DMS79 (cell line): ENCODE results near the gene IMPG2.

Experiments used
- DNase-seq: peaks from one replicate; lab custom pipeline; 2025; lab: John Stamatoyannopoulos, UW

IMPG2 gene

GRCh38 chr3:101240719-101241399, 79.5 kb downstream of the IMPG2 start:
- DNase-seq, result no peak

- no peak for DNase-seq
Measured at GRCh38 chr3:101235048-101235447, 85.3 kb downstream of the IMPG2 start.

- DNase-seq, result no peak
Measured at GRCh38 chr3:101230618-101231017, 89.8 kb downstream of the IMPG2 start.

GRCh38 chr3:101229681-101230080, 90.7 kb downstream of the IMPG2 start:
- no peak for DNase-seq

GRCh38 chr3:101228441-101228840, 91.9 kb downstream of the IMPG2 start:
- no peak for DNase-seq

GRCh38 chr3:101224739-101225138, 95.6 kb downstream of the IMPG2 start:
- DNase-seq, result no peak

- no peak for DNase-seq
Measured at GRCh38 chr3:101223016-101223415, 97.4 kb downstream of the IMPG2 start.

GRCh38 chr3:101219842-101220560, 100.4 kb downstream of the IMPG2 start:
- no peak for DNase-seq

- DNase-seq, result no peak
Measured at GRCh38 chr3:101217472-101218245, 102.7 kb downstream of the IMPG2 start.

- DNase-seq, result no peak
Measured at GRCh38 chr3:101216710-101217465, 103.5 kb downstream of the IMPG2 start.

GRCh38 chr3:101212730-101213129, 107.6 kb downstream of the IMPG2 start:
- no peak for DNase-seq

GRCh38 chr3:101204246-101204645, 116.1 kb downstream of the IMPG2 start:
- DNase-seq, result no peak

GRCh38 chr3:101203411-101203810, 117.0 kb downstream of the IMPG2 start:
- no peak for DNase-seq

- DNase-seq, result no peak
Measured at GRCh38 chr3:101202640-101203039, 117.7 kb downstream of the IMPG2 start.

GRCh38 chr3:101200461-101200860, 119.9 kb downstream of the IMPG2 start:
- no peak for DNase-seq

GRCh38 chr3:101195951-101196713, 124.2 kb downstream of the IMPG2 start:
- no peak for DNase-seq

GRCh38 chr3:101194392-101194791, 126.0 kb downstream of the IMPG2 start:
- no peak for DNase-seq

GRCh38 chr3:101193957-101194356, 126.4 kb downstream of the IMPG2 start:
- no peak for DNase-seq

- no peak for DNase-seq
Measured at GRCh38 chr3:101189796-101190195, 130.6 kb downstream of the IMPG2 start.

GRCh38 chr3:101189176-101189575, 131.2 kb downstream of the IMPG2 start:
- DNase-seq, result no peak

GRCh38 chr3:101185341-101185740, 135.0 kb downstream of the IMPG2 start:
- no peak for DNase-seq
